ENCODE measurements around the gene ATG16L1.

Gene ATG16L1

DNA sequence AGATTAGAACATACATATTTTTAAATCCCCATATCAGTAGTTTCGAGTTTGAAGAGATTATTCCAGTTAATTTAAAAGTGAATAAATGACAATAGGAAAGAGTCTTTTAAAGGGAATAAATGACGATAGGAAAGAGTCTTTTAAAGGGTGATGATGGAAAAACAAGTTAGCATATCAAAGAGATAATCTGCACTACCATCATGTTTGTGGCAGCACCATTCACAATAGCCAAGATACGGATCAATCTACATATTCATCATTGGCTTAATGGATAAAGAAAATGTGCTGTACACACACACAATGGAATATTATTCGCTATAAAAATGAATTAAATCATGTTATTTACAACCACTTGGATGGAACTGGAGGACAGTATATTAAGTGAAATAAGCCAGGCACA is 15.0 kb downstream of the ATG16L1 start:
- H3K4me3 ChIP-seq (ENCODE audit: low read depth in 1 of 2, low read length in 2 of 2): no peak overlapping the region
- peaks cover 66 to 85% of the 10 kb centered on the region in 2 donors for H3K36me3 ChIP-seq (ENCODE audit: control insufficient read depth in 1 of 2, insufficient read depth in 2 of 2, low read length in 2 of 2)
- no peak overlapping the region for H3K9ac ChIP-seq (ENCODE audit: low read depth in 1 of 2, low read length in 2 of 2)
- no peaks in the 10 kb centered on the region for H3K4me1 ChIP-seq (ENCODE audit: control insufficient read depth in 1 of 2, insufficient read depth in 2 of 2, low read length in 2 of 2)
- H3K9me3 ChIP-seq (ENCODE audit: control insufficient read depth in 1 of 2, low read length in 2 of 2): no peaks in the 10 kb centered on the region
- H3K27ac ChIP-seq (ENCODE audit: low read depth, low read length): no peak overlapping the region
- no peaks in the 10 kb centered on the region for H3K27me3 ChIP-seq (ENCODE audit: control insufficient read depth in 1 of 2, insufficient read depth in 2 of 2, low read length in 2 of 2)

DNA sequence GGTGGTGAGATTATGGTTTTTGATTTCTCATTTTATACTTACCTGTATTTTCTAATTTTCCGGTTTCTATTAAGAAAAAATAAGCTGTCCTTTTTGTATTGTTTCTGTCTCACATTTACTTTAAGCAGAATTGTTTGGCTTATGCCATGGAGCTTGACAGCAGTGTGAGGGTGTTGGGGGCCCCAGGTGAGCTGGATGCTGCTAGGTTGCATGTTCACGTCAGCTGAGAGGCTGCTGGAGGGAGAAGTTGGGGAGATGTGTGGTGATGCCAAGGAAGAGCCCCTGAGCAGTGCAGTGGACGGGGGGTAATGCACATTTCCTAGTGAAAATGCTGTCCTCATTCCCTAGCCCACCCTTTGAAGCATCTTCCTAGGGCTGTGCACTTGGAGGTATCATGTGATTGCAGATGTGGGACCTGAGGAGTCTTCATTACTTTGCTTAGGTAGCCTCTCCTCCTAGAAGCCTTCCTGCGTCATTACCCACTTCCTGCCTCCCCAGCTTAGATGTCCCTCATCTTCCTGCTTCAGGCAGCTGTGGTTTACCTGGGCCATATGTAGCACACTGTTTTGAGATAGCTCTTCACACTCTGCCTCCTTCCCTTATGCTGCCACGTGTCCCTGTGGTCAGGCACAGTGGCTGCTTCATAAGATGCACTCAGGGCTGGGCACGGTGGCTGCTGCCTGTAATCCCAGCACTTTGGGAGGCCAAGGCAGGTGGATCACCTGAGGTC is 16.2 kb downstream of the ATG16L1 start:
- Histone ChIP-seq H3K4me3 (ENCODE audit: low read depth in 1 of 2, low read length in 2 of 2) (no peak overlapping the region), H3K9ac (ENCODE audit: low read depth in 1 of 2, low read length in 2 of 2) (no peak overlapping the region), H3K9me3 (ENCODE audit: control insufficient read depth in 1 of 2, low read length in 2 of 2) (no peaks in the 10 kb centered on the region), H3K27me3 (ENCODE audit: control insufficient read depth in 1 of 2, insufficient read depth in 2 of 2, low read length in 2 of 2) (no peaks in the 10 kb centered on the region), H3K4me1 (ENCODE audit: control insufficient read depth in 1 of 2, insufficient read depth in 2 of 2, low read length in 2 of 2) (no peaks in the 10 kb centered on the region), H3K27ac (ENCODE audit: low read depth, low read length) (peak overlapping the region; percentile 15), H3K36me3 (ENCODE audit: control insufficient read depth in 1 of 2, insufficient read depth in 2 of 2, low read length in 2 of 2) (peaks cover 56 to 84% of the 10 kb centered on the region in 2 donors)

DNA sequence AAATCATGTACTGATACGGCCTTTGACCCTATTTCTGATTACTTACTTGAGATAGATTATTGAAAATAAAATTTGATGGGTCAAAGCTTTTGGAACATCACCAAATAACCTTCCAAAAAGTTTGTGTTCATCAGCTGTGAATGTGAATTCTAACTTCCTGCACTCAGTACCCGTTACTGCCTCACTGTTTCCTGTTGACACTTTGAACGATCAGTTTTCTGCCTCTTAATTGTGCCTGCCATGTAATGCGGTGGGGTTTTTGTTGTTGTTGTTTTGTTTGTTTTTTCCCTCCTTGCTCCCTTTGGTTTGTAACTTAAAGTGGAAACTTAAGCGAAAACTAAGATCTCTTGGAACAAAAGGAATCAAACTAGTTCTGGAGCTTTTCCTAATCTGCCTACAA is 18.9 kb downstream of the ATG16L1 start:
- H3K9me3 ChIP-seq (ENCODE audit: control insufficient read depth in 1 of 2, low read length in 2 of 2): no peaks in the 10 kb centered on the region
- H3K27ac ChIP-seq (ENCODE audit: low read depth, low read length): no peak overlapping the region

DNA sequence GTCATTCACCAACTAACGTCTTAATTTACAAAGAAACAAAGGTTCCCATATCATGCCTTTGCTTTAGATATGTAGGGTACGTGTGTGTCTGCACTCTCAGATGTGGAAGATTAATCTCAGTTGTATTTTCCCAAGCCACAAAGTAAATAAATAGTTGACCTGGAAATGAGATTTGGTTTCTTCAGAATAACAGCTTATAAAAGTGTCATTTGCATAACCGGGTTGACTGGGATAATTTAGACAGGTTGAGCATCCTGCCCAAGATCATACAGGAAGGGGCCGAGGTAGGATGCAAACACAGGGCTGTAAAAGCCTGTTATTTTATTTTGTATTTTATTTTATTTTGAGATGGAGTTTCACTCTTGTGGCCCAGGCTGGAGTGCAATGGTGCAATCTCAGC is 19.5 kb downstream of the ATG16L1 start:
- Histone ChIP-seq H3K4me1 (ENCODE audit: control insufficient read depth in 1 of 2, insufficient read depth in 2 of 2, low read length in 2 of 2) (no peaks in the 10 kb centered on the region), H3K27ac (ENCODE audit: low read depth, low read length) (no peak overlapping the region), H3K4me3 (ENCODE audit: low read depth in 1 of 2, low read length in 2 of 2) (no peak overlapping the region), H3K27me3 (ENCODE audit: control insufficient read depth in 1 of 2, insufficient read depth in 2 of 2, low read length in 2 of 2) (no peaks in the 10 kb centered on the region), H3K9ac (ENCODE audit: low read depth in 1 of 2, low read length in 2 of 2) (no peak overlapping the region), H3K36me3 (ENCODE audit: control insufficient read depth in 1 of 2, insufficient read depth in 2 of 2, low read length in 2 of 2) (peaks cover 57 to 86% of the 10 kb centered on the region in 2 donors), H3K9me3 (ENCODE audit: control insufficient read depth in 1 of 2, low read length in 2 of 2) (no peaks in the 10 kb centered on the region)

More for the DNA sequence above, 18.9 kb downstream of the ATG16L1 start:
- Histone ChIP-seq H3K4me3 (ENCODE audit: low read depth in 1 of 2, low read length in 2 of 2) (no peak overlapping the region), H3K9ac (ENCODE audit: low read depth in 1 of 2, low read length in 2 of 2) (no peak overlapping the region), H3K36me3 (ENCODE audit: control insufficient read depth in 1 of 2, insufficient read depth in 2 of 2, low read length in 2 of 2) (peaks cover 55 to 86% of the 10 kb centered on the region in 2 donors), H3K4me1 (ENCODE audit: control insufficient read depth in 1 of 2, insufficient read depth in 2 of 2, low read length in 2 of 2) (no peaks in the 10 kb centered on the region), H3K27me3 (ENCODE audit: control insufficient read depth in 1 of 2, insufficient read depth in 2 of 2, low read length in 2 of 2) (no peaks in the 10 kb centered on the region)

DNA sequence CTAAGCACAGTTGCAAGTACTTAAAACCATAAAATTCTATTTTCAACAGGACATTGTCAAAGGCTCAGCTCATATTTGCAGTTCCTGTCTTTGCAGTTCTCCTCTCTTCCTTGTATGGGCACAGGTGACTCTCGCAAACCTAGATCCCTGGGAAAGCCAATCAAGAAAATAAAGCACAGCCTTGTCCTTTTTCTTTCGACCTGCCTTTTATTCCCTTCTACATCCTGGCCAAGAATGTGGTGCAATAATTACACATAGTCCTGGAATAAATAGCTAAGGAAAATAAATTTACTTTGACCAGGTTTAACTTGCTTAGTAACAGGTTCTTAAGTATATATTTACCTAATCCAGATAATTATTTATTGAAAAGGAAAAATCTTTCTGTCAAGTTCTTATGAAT is 20.2 kb downstream of the ATG16L1 start:
- H3K9ac ChIP-seq (ENCODE audit: low read depth in 1 of 2, low read length in 2 of 2): no peak overlapping the region
- no peak overlapping the region for H3K4me3 ChIP-seq (ENCODE audit: low read depth in 1 of 2, low read length in 2 of 2)
- H3K27me3 ChIP-seq (ENCODE audit: control insufficient read depth in 1 of 2, insufficient read depth in 2 of 2, low read length in 2 of 2): no peaks in the 10 kb centered on the region
- no peak overlapping the region for H3K27ac ChIP-seq (ENCODE audit: low read depth, low read length)
- H3K9me3 ChIP-seq (ENCODE audit: control insufficient read depth in 1 of 2, low read length in 2 of 2): no peaks in the 10 kb centered on the region
- H3K36me3 ChIP-seq (ENCODE audit: control insufficient read depth in 1 of 2, insufficient read depth in 2 of 2, low read length in 2 of 2): peaks cover 51 to 86% of the 10 kb centered on the region in 2 donors
- H3K4me1 ChIP-seq (ENCODE audit: control insufficient read depth in 1 of 2, insufficient read depth in 2 of 2, low read length in 2 of 2): no peaks in the 10 kb centered on the region

DNA sequence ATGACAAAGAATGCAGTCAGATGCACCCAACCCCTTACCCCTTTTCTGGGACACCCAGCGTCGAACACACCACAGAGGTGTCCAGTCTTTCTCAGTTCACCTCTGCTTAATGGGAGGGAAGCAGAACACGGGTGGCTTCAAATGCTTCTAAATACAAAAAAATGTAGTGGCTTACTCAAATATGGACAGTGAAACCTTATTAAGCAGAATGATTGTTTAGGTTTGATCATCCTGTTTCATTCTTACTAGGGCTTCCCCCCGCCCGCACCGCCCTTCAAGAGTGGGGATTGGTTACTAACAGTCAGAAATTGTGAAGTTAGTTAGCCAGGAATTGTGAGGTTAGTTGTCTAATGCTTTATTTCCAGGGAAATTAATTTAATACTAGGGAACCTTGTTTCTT is 21.6 kb downstream of the ATG16L1 start:
- Histone ChIP-seq H3K36me3 (ENCODE audit: control insufficient read depth in 1 of 2, insufficient read depth in 2 of 2, low read length in 2 of 2) (peaks cover 51 to 88% of the 10 kb centered on the region in 2 donors), H3K9me3 (ENCODE audit: control insufficient read depth in 1 of 2, low read length in 2 of 2) (no peaks in the 10 kb centered on the region), H3K27me3 (ENCODE audit: control insufficient read depth in 1 of 2, insufficient read depth in 2 of 2, low read length in 2 of 2) (no peaks in the 10 kb centered on the region), H3K4me3 (ENCODE audit: low read depth in 1 of 2, low read length in 2 of 2) (no peak overlapping the region), H3K27ac (ENCODE audit: low read depth, low read length) (no peak overlapping the region), H3K9ac (ENCODE audit: low read depth in 1 of 2, low read length in 2 of 2) (no peak overlapping the region), H3K4me1 (ENCODE audit: control insufficient read depth in 1 of 2, insufficient read depth in 2 of 2, low read length in 2 of 2) (no peaks in the 10 kb centered on the region)

DNA sequence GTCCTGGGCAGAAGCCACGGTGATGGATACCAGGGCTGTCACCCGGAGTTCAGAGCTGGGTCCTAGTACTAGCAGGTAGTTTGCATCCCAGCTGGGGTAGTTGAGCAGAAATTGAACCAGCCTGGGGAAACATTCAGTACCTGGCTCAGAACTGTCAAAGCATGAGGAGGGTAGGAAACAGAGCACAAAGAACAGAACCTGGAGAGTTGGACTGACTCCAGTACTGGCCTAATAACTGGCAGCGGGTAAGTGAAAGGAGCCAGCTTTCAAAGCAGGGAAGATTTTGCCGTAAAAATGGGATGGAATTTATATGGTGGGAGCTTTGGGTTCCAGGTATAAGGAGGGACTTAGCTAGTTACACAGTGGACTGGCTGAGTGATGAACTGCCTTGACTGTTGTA is 23.8 kb downstream of the ATG16L1 start:
- Histone ChIP-seq H3K4me1 (ENCODE audit: control insufficient read depth in 1 of 2, insufficient read depth in 2 of 2, low read length in 2 of 2) (peaks cover 0 to 1% of the 10 kb centered on the region in 2 donors), H3K27ac (ENCODE audit: low read depth, low read length) (no peak overlapping the region), H3K9me3 (ENCODE audit: control insufficient read depth in 1 of 2, low read length in 2 of 2) (no peaks in the 10 kb centered on the region), H3K4me3 (ENCODE audit: low read depth in 1 of 2, low read length in 2 of 2) (no peak overlapping the region), H3K9ac (ENCODE audit: low read depth in 1 of 2, low read length in 2 of 2) (no peak overlapping the region), H3K36me3 (ENCODE audit: control insufficient read depth in 1 of 2, insufficient read depth in 2 of 2, low read length in 2 of 2) (peaks cover 43 to 95% of the 10 kb centered on the region in 2 donors), H3K27me3 (ENCODE audit: control insufficient read depth in 1 of 2, insufficient read depth in 2 of 2, low read length in 2 of 2) (no peaks in the 10 kb centered on the region)

DNA sequence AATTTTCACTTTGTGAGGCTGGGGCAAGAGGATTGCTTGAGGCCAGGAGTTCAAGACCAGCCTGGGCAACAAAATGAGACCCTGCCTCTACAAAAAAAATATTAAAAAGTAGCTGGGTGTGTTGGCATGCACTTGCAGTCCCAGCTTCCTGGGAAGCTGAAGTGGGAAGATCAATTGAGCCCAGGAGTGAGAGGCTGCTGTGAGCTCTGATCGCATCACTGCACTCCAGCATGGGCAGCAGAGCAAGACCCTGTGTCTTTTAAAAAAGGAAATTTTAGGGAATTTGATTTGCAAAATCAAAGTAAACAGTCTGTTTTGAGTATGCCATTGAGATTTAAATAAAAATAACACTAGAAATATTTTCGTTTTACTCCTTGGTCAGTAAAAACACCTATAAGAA is 27.4 kb downstream of the ATG16L1 start:
- no peak overlapping the region for H3K9ac ChIP-seq (ENCODE audit: low read depth in 1 of 2, low read length in 2 of 2)
- H3K4me3 ChIP-seq (ENCODE audit: low read depth in 1 of 2, low read length in 2 of 2): no peak overlapping the region
- no peaks in the 10 kb centered on the region for H3K27me3 ChIP-seq (ENCODE audit: control insufficient read depth in 1 of 2, insufficient read depth in 2 of 2, low read length in 2 of 2)
- no peaks in the 10 kb centered on the region for H3K9me3 ChIP-seq (ENCODE audit: control insufficient read depth in 1 of 2, low read length in 2 of 2)
- no peak overlapping the region for H3K27ac ChIP-seq (ENCODE audit: low read depth, low read length)
- peaks cover 42 to 92% of the 10 kb centered on the region in 2 donors for H3K36me3 ChIP-seq (ENCODE audit: control insufficient read depth in 1 of 2, insufficient read depth in 2 of 2, low read length in 2 of 2)
- H3K4me1 ChIP-seq (ENCODE audit: control insufficient read depth in 1 of 2, insufficient read depth in 2 of 2, low read length in 2 of 2): peaks cover 0 to 12% of the 10 kb centered on the region in 2 donors

DNA sequence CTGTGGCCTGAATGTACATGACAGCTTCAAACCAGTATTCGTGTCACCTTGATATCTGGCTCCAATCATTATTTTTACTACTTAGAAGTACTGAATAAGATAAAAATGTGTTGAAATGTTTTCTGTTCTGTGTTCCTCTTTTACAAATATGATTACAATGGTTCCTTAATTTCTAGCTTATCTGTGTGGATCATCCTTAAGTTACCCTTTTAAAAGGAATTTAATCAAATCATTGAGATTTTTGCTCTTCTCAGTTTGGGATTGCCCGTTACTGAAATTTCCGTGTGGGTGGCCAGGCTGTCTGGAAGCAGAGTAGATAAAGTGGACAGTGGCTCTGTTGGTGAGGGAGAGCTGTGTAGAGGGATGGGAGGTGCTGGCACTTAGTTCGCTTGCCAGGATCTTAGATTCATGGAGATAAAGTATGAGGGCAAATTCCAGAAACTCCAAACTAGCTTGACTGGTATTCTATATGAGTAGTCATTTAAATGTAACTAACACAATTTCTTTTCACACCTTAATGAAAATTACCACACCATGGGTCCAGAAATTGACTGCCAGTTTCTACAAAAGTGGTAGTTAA is 28.7 kb downstream of the ATG16L1 start:
- Histone ChIP-seq H3K9me3 (ENCODE audit: control insufficient read depth in 1 of 2, low read length in 2 of 2) (no peaks in the 10 kb centered on the region), H3K4me1 (ENCODE audit: control insufficient read depth in 1 of 2, insufficient read depth in 2 of 2, low read length in 2 of 2) (peaks cover 0 to 12% of the 10 kb centered on the region in 2 donors), H3K9ac (ENCODE audit: low read depth in 1 of 2, low read length in 2 of 2) (no peak overlapping the region), H3K27me3 (ENCODE audit: control insufficient read depth in 1 of 2, insufficient read depth in 2 of 2, low read length in 2 of 2) (no peaks in the 10 kb centered on the region), H3K36me3 (ENCODE audit: control insufficient read depth in 1 of 2, insufficient read depth in 2 of 2, low read length in 2 of 2) (peaks cover 36 to 87% of the 10 kb centered on the region in 2 donors), H3K27ac (ENCODE audit: low read depth, low read length) (no peak overlapping the region), H3K4me3 (ENCODE audit: low read depth in 1 of 2, low read length in 2 of 2) (no peak overlapping the region)

DNA sequence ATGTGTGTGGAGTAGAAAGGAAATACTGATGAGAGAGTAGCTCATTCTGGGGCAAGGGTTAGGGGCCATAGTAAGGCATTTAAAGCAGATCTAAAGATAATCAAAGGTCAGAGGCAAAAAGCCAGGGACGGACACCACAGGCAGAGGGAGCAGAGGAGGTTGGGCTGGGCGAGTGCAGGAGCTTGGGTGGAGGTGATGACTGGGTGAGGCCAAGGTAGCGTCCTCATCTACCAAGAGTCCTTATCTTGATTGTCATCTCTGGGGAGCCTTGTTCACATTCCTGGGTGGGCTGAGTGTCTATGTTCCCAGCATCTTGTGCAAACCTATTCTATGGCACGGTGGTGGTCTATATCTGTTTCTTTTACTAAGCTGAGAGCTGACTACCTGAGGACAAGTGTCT is 30.1 kb downstream of the ATG16L1 start:
- Histone ChIP-seq H3K27ac (ENCODE audit: low read depth, low read length) (no peak overlapping the region), H3K27me3 (ENCODE audit: control insufficient read depth in 1 of 2, insufficient read depth in 2 of 2, low read length in 2 of 2) (no peaks in the 10 kb centered on the region), H3K4me3 (ENCODE audit: low read depth in 1 of 2, low read length in 2 of 2) (no peak overlapping the region), H3K9me3 (ENCODE audit: control insufficient read depth in 1 of 2, low read length in 2 of 2) (no peaks in the 10 kb centered on the region), H3K36me3 (ENCODE audit: control insufficient read depth in 1 of 2, insufficient read depth in 2 of 2, low read length in 2 of 2) (peaks cover 41 to 85% of the 10 kb centered on the region in 2 donors), H3K4me1 (ENCODE audit: control insufficient read depth in 1 of 2, insufficient read depth in 2 of 2, low read length in 2 of 2) (peaks cover 0 to 12% of the 10 kb centered on the region in 2 donors), H3K9ac (ENCODE audit: low read depth in 1 of 2, low read length in 2 of 2) (no peak overlapping the region)

Data from duodenal mucosa (tissue), 2 donors.